ENCODE data around the gene OR14J1.

OR14J1 gene

GRCh38 chr6:29354980-29355379 is 53.5 kb downstream of the OR14J1 start:
- no peak overlapping the region for H3K4me3 ChIP-seq (ENCODE audit: low read depth, low read length)
- no peak for TF ChIP-seq CTCF (IDR thresholded peaks at IDR 0.05; ENCODE audit: insufficient read depth, low read depth, low read length, missing control alignments)
- DNase-seq (ENCODE audit: low read depth) = no peak

- no peak for TF ChIP-seq CTCF (IDR thresholded peaks at IDR 0.05; ENCODE audit: insufficient read depth, low read depth, low read length, missing control alignments)
- H3K4me3 ChIP-seq (ENCODE audit: low read depth, low read length) = no peak overlapping the region
- no peak for DNase-seq (ENCODE audit: low read depth)
These were observed 54.1 kb downstream of the OR14J1 start for GRCh38 chr6:29355603-29356002.

Measured in GM12865 (cell line).